Activated T-cell treated with anti-CD3 and anti-CD28 coated beads for 24 hours (primary cell): ENCODE data around the gene ECI1.

ENCODE experiments used
- DNase-seq: peaks from one replicate; pipeline ENCODE4 v3.0.0-alpha.2; 2020; ENCODE audit warnings: low read depth

Gene ECI1

DNA sequence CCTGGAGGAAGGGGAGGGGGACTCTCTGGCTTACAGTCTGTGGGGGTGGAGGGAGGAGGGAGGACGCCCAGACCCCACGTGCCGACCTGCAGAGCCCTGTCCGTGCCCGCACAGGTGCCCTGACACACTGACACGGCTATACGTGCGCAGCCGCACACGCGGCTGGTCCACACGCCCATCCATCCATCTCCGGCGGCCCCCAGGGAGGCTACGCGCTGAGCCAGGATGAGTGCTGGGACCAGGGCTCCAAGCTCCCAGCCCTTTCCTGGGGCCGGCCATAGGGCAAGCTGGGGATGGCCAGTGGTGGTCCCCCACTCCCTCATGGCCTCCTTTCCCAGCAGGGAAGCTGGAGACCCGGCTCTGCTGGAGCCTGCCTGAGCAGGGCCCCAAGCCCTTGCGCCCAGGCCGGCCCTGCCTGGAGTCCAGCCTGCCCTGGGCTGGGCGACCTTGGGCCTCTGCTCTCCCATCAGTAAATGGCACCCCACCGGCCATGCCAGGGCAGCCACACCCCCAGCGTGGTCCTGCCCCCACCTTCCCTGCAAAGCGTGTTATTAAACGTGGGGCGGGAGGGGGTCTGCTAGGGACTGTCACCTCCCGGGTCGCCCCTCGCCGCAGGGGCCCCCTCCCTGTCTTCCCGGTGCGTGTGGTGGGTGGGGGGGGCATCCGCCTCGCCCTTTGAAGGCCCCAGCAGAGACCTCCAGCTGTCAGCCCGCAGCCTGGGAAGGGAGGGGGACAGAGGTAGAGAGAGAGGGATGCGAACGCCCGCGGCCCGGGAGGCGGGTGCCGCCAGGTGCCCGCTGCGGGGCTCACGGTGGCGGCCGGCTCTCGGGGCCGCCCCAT lies 55.8 kb downstream of the ECI1 start:
- no peak for DNase-seq

DNA sequence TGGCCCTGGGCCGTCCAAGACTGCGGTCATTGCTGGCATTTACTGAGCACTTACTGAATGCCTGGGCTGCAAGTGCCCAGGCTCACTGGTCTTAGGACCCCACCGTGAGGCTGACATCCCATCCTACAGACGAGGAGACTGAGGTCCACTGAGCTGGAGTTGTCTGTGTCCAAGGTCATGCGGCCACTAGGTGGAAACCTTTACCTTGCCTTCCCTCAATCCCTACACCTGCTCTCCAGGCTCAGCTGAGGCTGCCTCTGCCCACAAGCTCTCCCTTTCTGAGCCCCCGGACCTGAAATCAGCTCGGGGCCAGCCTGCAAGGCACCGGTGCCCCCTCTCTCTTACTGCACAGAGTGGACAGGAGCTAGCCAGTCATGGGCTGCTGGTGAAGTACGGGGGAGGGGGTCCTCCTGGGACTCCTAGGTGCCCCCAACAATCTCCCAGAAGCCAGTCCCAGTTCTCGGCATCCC lies 56.5 kb downstream of the ECI1 start:
- no peak for DNase-seq

DNA sequence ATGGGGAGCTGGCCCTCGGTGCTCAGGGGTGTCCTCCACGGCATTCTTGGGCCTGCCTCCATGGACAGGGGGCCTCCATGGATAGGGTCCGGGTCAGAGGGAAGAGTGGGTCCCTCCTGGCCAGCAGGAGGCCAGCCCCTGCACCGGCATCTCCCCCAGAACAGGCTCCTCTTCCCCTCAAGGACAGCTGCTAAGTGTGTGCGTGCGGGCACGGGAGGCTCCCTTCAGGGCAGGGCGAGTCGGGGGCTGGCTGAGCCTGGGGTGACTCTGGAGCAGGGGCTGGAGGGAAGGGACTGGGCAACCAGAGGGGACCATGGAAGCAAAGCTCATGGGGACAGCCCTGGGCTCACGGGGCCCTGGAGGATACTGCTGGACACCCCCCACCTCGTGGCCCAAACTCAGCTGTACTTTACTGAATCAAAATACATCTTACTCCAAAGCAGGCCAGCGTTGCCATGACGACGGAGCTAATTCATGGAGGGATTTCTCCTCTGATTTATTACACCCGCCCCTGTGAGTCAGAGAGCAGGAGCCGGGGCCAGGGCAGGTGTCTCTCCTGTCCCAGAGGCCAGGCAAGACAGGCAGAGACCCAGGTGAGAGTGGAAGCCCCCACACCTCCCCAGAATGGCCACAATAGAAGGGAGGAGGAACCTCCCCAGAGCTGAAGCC lies 57.1 kb downstream of the ECI1 start:
- no peak for DNase-seq

DNA sequence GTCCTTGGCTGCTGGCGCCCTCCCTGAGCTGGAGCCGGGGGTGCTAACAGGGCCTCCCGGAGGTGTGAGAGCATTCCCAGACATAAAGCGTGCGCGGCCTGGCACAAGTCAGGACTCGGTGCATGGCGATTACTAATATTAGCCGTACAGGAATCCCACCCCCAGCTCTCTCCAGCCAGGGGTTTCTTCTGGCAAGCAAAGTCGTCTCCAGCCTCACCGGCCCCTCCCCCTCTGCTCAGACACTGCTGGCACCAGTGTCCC lies 60.0 kb downstream of the ECI1 start:
- no peak for DNase-seq

DNA sequence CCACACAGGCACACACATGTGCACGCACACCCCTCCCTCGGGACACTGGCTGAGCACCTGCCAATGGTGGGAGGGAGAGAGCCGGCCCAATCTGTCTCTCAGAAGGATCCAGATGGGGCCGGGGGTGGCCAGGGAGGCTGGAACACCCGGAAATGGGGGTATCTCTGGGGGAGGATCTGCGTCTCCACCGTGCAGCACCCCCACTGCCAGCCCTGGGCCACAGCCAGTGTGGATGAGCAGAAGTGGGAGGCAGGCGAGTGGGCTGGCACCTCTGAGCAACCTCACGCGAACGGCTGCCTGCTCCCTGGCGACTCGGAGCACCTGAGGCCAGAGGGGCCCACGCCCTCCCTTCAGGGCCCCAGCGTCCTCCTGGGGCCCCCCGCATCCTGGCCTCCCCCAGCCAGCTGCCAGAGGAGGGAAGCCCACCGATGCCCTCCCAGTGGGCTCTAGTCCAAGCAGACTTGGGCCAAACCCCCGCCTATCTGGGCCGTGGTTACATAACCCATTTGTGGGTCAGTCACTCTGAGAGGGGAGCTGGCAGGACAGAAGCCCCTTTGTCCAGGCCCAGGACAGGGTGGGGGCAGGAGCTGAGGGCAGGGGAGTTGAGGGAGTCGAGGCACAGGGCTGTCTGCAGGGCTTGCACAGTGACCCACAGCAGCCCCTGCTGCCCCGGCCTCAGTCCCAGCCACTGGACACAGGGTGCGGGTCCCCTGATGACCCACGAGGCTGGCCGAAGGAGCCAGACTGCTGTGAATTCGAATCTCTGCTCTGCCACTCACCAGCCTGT lies 60.5 kb downstream of the ECI1 start:
- DNase-seq = no peak

DNA sequence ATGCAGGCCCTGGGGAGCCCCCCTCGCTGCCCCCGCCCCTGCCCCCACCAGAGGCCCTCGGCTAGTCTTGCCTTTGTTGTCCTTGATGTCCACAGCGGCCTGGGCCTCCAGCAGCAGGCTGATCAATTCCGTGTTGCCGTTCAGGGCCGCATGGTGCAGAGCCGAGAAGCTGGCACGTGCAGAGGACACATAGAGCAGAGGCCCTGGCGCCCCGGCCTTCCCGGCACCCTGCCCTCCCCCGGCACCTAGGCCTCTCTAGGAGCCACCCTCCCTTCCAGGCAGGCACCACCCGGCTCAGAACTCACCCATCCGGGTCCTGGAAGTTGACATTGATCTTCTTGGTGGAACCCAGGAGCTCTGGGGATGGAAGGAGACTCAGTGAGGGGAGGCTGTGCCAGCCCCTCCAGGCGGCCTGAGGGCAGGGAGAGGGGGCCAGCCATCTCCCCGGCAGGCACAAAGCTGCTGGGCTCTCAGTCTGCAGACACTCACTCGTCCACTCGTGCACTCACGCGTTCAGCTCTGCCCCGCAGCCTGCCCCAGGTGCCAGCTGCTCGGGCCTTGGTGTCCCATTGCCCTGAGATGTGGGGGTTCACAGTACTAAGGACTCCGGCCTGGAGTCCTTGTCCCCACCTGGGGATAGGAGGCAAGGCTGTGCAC lies 61.3 kb downstream of the ECI1 start:
- DNase-seq = no peak
